GM19463 (cell line): ENCODE results near the gene IRS2.

ENCODE experiments used
- ATAC-seq: cut with Tn5 transposase; IDR thresholded peaks from one replicate; pipeline ENCODE4 v1.9.1; 2021; ENCODE audit warnings: mild to moderate bottlenecking, moderate library complexity; ENCODE audit not compliant: unreplicated experiment

The IRS2 gene

GRCh38 chr13:109756778-109757177 lies 29.6 kb downstream of the IRS2 start:
- ATAC-seq, result no peak

GRCh38 chr13:109755997-109756396 lies 30.4 kb downstream of the IRS2 start:
- no peak for ATAC-seq

- no peak for ATAC-seq
Measured at GRCh38 chr13:109755551-109755950, 30.8 kb downstream of the IRS2 start.

GRCh38 chr13:109751477-109751876 lies 34.9 kb downstream of the IRS2 start:
- no peak for ATAC-seq

GRCh38 chr13:109750221-109750775 lies 36.1 kb downstream of the IRS2 start:
- no peak for ATAC-seq

- no peak for ATAC-seq
Measured at GRCh38 chr13:109749365-109749764, 37.0 kb downstream of the IRS2 start.

- no peak for ATAC-seq
Measured at GRCh38 chr13:109748677-109749076, 37.7 kb downstream of the IRS2 start.

- no peak for ATAC-seq
Measured at GRCh38 chr13:109747524-109747923, 38.9 kb downstream of the IRS2 start.

- no peak for ATAC-seq
Measured at GRCh38 chr13:109746364-109746763, 40.0 kb downstream of the IRS2 start.

- ATAC-seq, result no peak
Measured at GRCh38 chr13:109745702-109746101, 40.7 kb downstream of the IRS2 start.

- no peak for ATAC-seq
Measured at GRCh38 chr13:109745060-109745459, 41.3 kb downstream of the IRS2 start.

GRCh38 chr13:109744512-109745051 lies 41.8 kb downstream of the IRS2 start:
- no peak for ATAC-seq

- ATAC-seq, result peak; percentile 81
Measured at GRCh38 chr13:109743706-109744453, 42.5 kb downstream of the IRS2 start.

- ATAC-seq, result no peak
Measured at GRCh38 chr13:109741966-109742365, 44.4 kb downstream of the IRS2 start.

- no peak for ATAC-seq
Measured at GRCh38 chr13:109740721-109741120, 45.7 kb downstream of the IRS2 start.

GRCh38 chr13:109740121-109740520 lies 46.3 kb downstream of the IRS2 start:
- no peak for ATAC-seq

- no peak for ATAC-seq
Measured at GRCh38 chr13:109738298-109738746, 48.1 kb downstream of the IRS2 start.

- ATAC-seq, result no peak
Measured at GRCh38 chr13:109737606-109738005, 48.8 kb downstream of the IRS2 start.

GRCh38 chr13:109737046-109737573 lies 49.3 kb downstream of the IRS2 start:
- ATAC-seq, result no peak

GRCh38 chr13:109735436-109735966 lies 50.9 kb downstream of the IRS2 start:
- ATAC-seq, result no peak

- ATAC-seq, result no peak
Measured at GRCh38 chr13:109734002-109734785, 52.2 kb downstream of the IRS2 start.
